Keratinocyte (primary cell): ENCODE results near the gene CHST12. TPM values are rescaled to one million over a fixed set of nuclear protein-coding genes. Genes with fewer than 3 reads are reported as not detected.

Experiments
- DNase-seq: peaks from one replicate; pipeline ENCODE4 v3.0.0-alpha.2; 2011; ENCODE audit warnings: low read depth, missing footprints, low spot score
- FAIRE-seq: peaks from 2 replicates; lab custom pipeline; 2011; peaks lifted over from hg19 to GRCh38; lab: Jason Lieb, UNC
- H2AFZ ChIP-seq: 2 replicates; pipeline ENCODE4 v1.6.0; 2012; ENCODE audit warnings: low read length, control low read depth, inconsistent platforms; ENCODE audit not compliant: control insufficient read depth
- H3K27ac ChIP-seq: 2 replicates; pipeline ENCODE4 v1.5.1; 2011; ENCODE audit warnings: low read length; ENCODE audit not compliant: control insufficient read depth, insufficient read depth
- H3K27me3 ChIP-seq: 3 replicates; pipeline ENCODE4 v1.6.0; 2011; ENCODE audit warnings: low read length; ENCODE audit not compliant: control insufficient read depth, insufficient read depth; ENCODE audit errors: extremely low read depth
- H3K36me3 ChIP-seq, 2 experiments: 2 replicates in 1 of 2; 3 replicates in 1 of 2; pipeline ENCODE4 v1.5.1; 2011; ENCODE audit warnings: low read length in 2 of 2, mild to moderate bottlenecking in 1 of 2; ENCODE audit not compliant: control insufficient read depth in 2 of 2, insufficient read depth in 2 of 2; ENCODE audit errors: extremely low read depth in 1 of 2
- H3K4me1 ChIP-seq: 3 replicates; pipeline ENCODE4 v1.5.1; 2011; ENCODE audit warnings: low read length; ENCODE audit not compliant: control insufficient read depth, insufficient read depth; ENCODE audit errors: extremely low read depth
- H3K4me2 ChIP-seq: 3 replicates; pipeline ENCODE4 v1.6.0; 2011; ENCODE audit warnings: low read depth, low read length; ENCODE audit not compliant: control insufficient read depth, insufficient read depth; ENCODE audit errors: extremely low read depth
- H3K4me3 ChIP-seq, 3 experiments: fragments of 200-600 bp in 1 of 3; sonication (generic) in 1 of 3; 2 replicates in 2 of 3; 3 replicates in 1 of 3; pipeline ENCODE4 v1.5.1; 2011 to 2016; ENCODE audit warnings: low read length in 3 of 3, mild to moderate bottlenecking in 3 of 3, control low read depth in 2 of 3, inconsistent platforms in 1 of 3, low read depth in 1 of 3, mixed read lengths in 1 of 3, mixed run types in 1 of 3, moderate library complexity in 1 of 3; ENCODE audit not compliant: control insufficient read depth in 2 of 3, insufficient read depth in 2 of 3; ENCODE audit errors: extremely low read depth in 1 of 3
- H3K79me2 ChIP-seq: 2 replicates; pipeline ENCODE4 v1.6.0; 2012; ENCODE audit warnings: low read length; ENCODE audit not compliant: control insufficient read depth, insufficient read depth
- H3K9ac ChIP-seq: 3 replicates; pipeline ENCODE4 v1.6.0; 2011; ENCODE audit warnings: low read length; ENCODE audit not compliant: control insufficient read depth, insufficient read depth; ENCODE audit errors: extremely low read depth
- H3K9me1 ChIP-seq: 3 replicates; pipeline ENCODE4 v1.6.0; 2011; ENCODE audit warnings: low read length; ENCODE audit not compliant: control insufficient read depth, insufficient read depth; ENCODE audit errors: extremely low read depth
- H3K9me3 ChIP-seq: 2 replicates; pipeline ENCODE4 v1.5.1; 2012; ENCODE audit warnings: low read depth, low read length; ENCODE audit not compliant: control insufficient read depth
- H4K20me1 ChIP-seq: 3 replicates; pipeline ENCODE4 v1.6.0; 2011; ENCODE audit warnings: low read length; ENCODE audit not compliant: control insufficient read depth, insufficient read depth; ENCODE audit errors: extremely low read depth
- CTCF ChIP-seq, 3 experiments: IDR thresholded peaks in 1 of 3; conservative IDR thresholded peaks in 1 of 3; optimal IDR thresholded peaks in 1 of 3; 2 replicates in 2 of 3; 3 replicates in 1 of 3; pipeline versions ENCODE3 to v1.5.1; 2011; ENCODE audit warnings: low read length in 3 of 3, mild to moderate bottlenecking in 3 of 3, moderate library complexity in 2 of 3, control low read depth in 1 of 3, inconsistent platforms in 1 of 3; ENCODE audit not compliant: insufficient read depth in 2 of 3; ENCODE audit errors: extremely low read depth in 1 of 3
- EZH2 ChIP-seq: IDR thresholded peaks from one replicate; pipeline ENCODE4 v1.6.1; 2012; ENCODE audit warnings: inconsistent platforms, mild to moderate bottlenecking, low read length, moderate library complexity
- dilution Hi-C: fragments of 300-500 bp; cut with MboI; formaldehyde crosslinking; loops from one replicate; pipeline ENCODE4 v1.7.0; 2020; ENCODE audit warnings: low sequenced_read_pairs; ENCODE audit not compliant: extremely low pct_ligation_motif_present
- polyA plus RNA-seq, 5 experiments: library from polyadenylated mRNA; depleted of rRNA in 3 of 5; stranded (reverse) in 3 of 5; stranded (forward) in 1 of 5; unstranded in 1 of 5; fragments of >200 nt; gene quantifications; 1 replicate in 1 of 5; 2 replicates in 3 of 5; 3 replicates in 1 of 5; pipeline versions ENCODE4 v1.2.1 to v1.2.3, GENCODE V29; 2011 to 2012; ENCODE audit warnings: missing spikeins in 2 of 5, low read depth in 1 of 5, low replicate concordance in 1 of 5

Gene CHST12
- polyA plus RNA-seq, 1 donor (not counting 4 experiments of a cell fraction or from before 2014, with no cell fraction given) = 5.0 TPM

- Histone ChIP-seq H3K9me3 (no peaks in the 10 kb centered on the region), H3K36me3 (peaks cover 39 to 46% of the 10 kb centered on the region in 2 experiments), H3K9ac (no peak overlapping the region), H2AFZ (no peak overlapping the region), H3K79me2 (peaks cover 10% of the 10 kb centered on the region), H3K27ac (no peak overlapping the region), H3K27me3 (no peaks in the 10 kb centered on the region), H3K9me1 (no peaks in the 10 kb centered on the region), H3K4me1 (no peaks in the 10 kb centered on the region), H3K4me3 (no peak overlapping the region), H3K4me2 (no peak overlapping the region), H4K20me1 (no peaks in the 10 kb centered on the region)
- dilution Hi-C loops = no loop called here
- DNase-seq = no peak
- no peak for FAIRE-seq
- TF ChIP-seq EZH2 = no peak
- no peak for TF ChIP-seq CTCF (optimal IDR thresholded peaks at IDR 0.05 in 1 of 3, IDR thresholded peaks at IDR 0.05 in 1 of 3, conservative IDR thresholded peaks at IDR 0.05 in 1 of 3; ENCODE audit: extremely low read depth in 1 of 3, insufficient read depth in 2 of 3, low read length in 3 of 3)
Measured at GRCh38 chr7:2380461-2380860, 22.9 kb upstream of the CHST12 start.

- H3K27ac ChIP-seq = no peak overlapping the region
- H3K4me3 ChIP-seq = no peak overlapping the region
- H2AFZ ChIP-seq = no peak overlapping the region
- DNase-seq = no peak
- H3K4me2 ChIP-seq = no peak overlapping the region
- no peaks in the 10 kb centered on the region for H3K9me1 ChIP-seq
- no peaks in the 10 kb centered on the region for H3K27me3 ChIP-seq
- peaks cover 10% of the 10 kb centered on the region for H3K79me2 ChIP-seq
- TF ChIP-seq CTCF (optimal IDR thresholded peaks at IDR 0.05 in 1 of 3, IDR thresholded peaks at IDR 0.05 in 1 of 3, conservative IDR thresholded peaks at IDR 0.05 in 1 of 3; ENCODE audit: extremely low read depth in 1 of 3, insufficient read depth in 2 of 3, low read length in 3 of 3) = no peak
- TF ChIP-seq EZH2 = no peak
- no peaks in the 10 kb centered on the region for H3K4me1 ChIP-seq
- H3K9ac ChIP-seq = no peak overlapping the region
- H3K9me3 ChIP-seq = no peaks in the 10 kb centered on the region
- FAIRE-seq = no peak
- no peaks in the 10 kb centered on the region for H4K20me1 ChIP-seq
- H3K36me3 ChIP-seq = peaks cover 35 to 39% of the 10 kb centered on the region in 2 experiments
- dilution Hi-C loops = no loop called here
Measured at GRCh38 chr7:2381227-2381626, 22.2 kb upstream of the CHST12 start.
